ENCODE results near the gene HERPUD2.

DNA sequence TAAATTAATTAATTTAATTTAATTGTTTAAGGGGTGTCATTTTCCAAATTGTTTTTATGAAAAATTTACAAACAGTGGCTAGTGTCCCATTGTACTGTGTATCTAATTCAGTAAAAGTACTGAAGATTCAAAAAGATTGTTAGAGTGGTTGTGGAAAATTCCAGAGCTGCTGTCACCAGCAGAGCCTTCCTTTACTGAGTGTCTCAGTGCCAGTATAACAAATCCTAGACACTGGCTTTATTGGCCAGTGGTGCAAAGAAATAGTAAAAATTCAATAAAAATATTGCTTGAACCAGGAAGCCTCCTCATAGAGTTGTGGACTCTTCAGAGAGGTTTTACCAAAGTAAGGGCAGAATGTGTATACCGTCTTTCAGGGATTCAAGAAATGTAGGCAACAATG lies 23.1 kb upstream of the HERPUD2 start:
- TF ChIP-seq, protein P1, sequence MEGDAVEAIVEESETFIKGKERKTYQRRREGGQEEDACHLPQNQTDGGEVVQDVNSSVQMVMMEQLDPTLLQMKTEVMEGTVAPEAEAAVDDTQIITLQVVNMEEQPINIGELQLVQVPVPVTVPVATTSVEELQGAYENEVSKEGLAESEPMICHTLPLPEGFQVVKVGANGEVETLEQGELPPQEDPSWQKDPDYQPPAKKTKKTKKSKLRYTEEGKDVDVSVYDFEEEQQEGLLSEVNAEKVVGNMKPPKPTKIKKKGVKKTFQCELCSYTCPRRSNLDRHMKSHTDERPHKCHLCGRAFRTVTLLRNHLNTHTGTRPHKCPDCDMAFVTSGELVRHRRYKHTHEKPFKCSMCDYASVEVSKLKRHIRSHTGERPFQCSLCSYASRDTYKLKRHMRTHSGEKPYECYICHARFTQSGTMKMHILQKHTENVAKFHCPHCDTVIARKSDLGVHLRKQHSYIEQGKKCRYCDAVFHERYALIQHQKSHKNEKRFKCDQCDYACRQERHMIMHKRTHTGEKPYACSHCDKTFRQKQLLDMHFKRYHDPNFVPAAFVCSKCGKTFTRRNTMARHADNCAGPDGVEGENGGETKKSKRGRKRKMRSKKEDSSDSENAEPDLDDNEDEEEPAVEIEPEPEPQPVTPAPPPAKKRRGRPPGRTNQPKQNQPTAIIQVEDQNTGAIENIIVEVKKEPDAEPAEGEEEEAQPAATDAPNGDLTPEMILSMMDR (optimal IDR thresholded peaks at IDR 0.05 in 1 of 3, IDR thresholded peaks at IDR 0.05 in 1 of 3, conservative IDR thresholded peaks at IDR 0.05 in 1 of 3; ENCODE audit: extremely low read depth in 1 of 3, insufficient read depth in 2 of 3, low read length in 3 of 3), result no peak
- no peak for TF ChIP-seq EZH2 (IDR thresholded peaks at IDR 0.05; ENCODE audit: low read length)
